K562 (cell line): ENCODE data around the gene DNAJC12. TPM values are rescaled to one million over a fixed set of nuclear protein-coding genes. Genes with fewer than 3 reads are reported as not detected.
A peak's percentile ranks its signal among the peaks of the same experiment; 100 is the strongest.

ENCODE experiments used
- ARID1B ChIP-seq: fragments of 450-650 bp; IDR thresholded peaks from 2 replicates; pipeline ENCODE4 v1.6.1; 2016; ENCODE audit warnings: antibody characterized with exemption, mild to moderate bottlenecking, inconsistent platforms
- ATF1 ChIP-seq, 2 experiments: fragments of 450-650 bp in 1 of 2; IDR thresholded peaks; 2 replicates each; pipeline ENCODE4 v1.6.1; 2016; ENCODE audit warnings: missing compliant biosample characterization in 1 of 2, missing genetic modification characterization in 1 of 2
- BCOR ChIP-seq: fragments of 450-650 bp; IDR thresholded peaks from 2 replicates; pipeline ENCODE4 v1.6.1; 2016
- HOXB6 ChIP-seq: fragments of 250-450 bp; sonication (Bioruptor Pico); IDR thresholded peaks from 2 replicates; pipeline ENCODE4 v1.5.1; 2022; ENCODE audit warnings: mild to moderate bottlenecking, borderline replicate concordance
- JUND ChIP-seq, 2 experiments: IDR thresholded peaks; 2 replicates in 1 of 2; 3 replicates in 1 of 2; pipeline ENCODE4 v1.6.1; 2011; ENCODE audit warnings: borderline replicate concordance in 2 of 2, low read depth in 2 of 2, low read length in 2 of 2, improper control_type of control experiment in 1 of 2, missing biosample characterization in 1 of 2, missing genetic modification characterization in 1 of 2, missing genetic modification reagents in 1 of 2
- KLF16 ChIP-seq: IDR thresholded peaks from 2 replicates; pipeline ENCODE4 v1.6.1; 2016; ENCODE audit warnings: antibody characterized with exemption
- MEIS2 ChIP-seq: fragments of 450-650 bp; IDR thresholded peaks from 2 replicates; pipeline ENCODE4 v1.6.1; 2014; ENCODE audit warnings: mild to moderate bottlenecking; ENCODE audit not compliant: partially characterized antibody
- MTA1 ChIP-seq: fragments of 450-650 bp; IDR thresholded peaks from 2 replicates; pipeline ENCODE4 v1.6.1; 2017; ENCODE audit warnings: borderline replicate concordance
- PHF21A ChIP-seq: fragments of 450-650 bp; IDR thresholded peaks from 2 replicates; pipeline ENCODE4 v1.6.1; 2017; ENCODE audit warnings: low read depth, borderline replicate concordance
- POLR2A ChIP-seq: fragments of 450-650 bp; conservative IDR thresholded peaks from 2 replicates; pipeline ENCODE4 v1.6.1; 2016
- RBM34 ChIP-seq: fragments of 200-400 bp; formaldehyde crosslinking; IDR thresholded peaks from 2 replicates; pipeline ENCODE4 v1.6.1; 2018; ENCODE audit warnings: low read length, borderline replicate concordance; ENCODE audit not compliant: insufficient read depth
- TCFL5 ChIP-seq: fragments of 250-450 bp; sonication (Bioruptor Pico); conservative IDR thresholded peaks from 2 replicates; pipeline ENCODE4 v1.6.1; 2021; ENCODE audit warnings: mild to moderate bottlenecking, moderate library complexity, matching md5 sums
- ZNF707 ChIP-seq: fragments of 250-450 bp; sonication (Bioruptor Pico); conservative IDR thresholded peaks from 2 replicates; pipeline ENCODE4 v1.8.0; 2022; ENCODE audit warnings: inconsistent platforms, mild to moderate bottlenecking, moderate library complexity
- ZNF79 ChIP-seq: fragments of 250-450 bp; sonication (Bioruptor Pico); IDR thresholded peaks from 2 replicates; pipeline ENCODE4 v1.4.0; 2020; ENCODE audit warnings: low read depth, mild to moderate bottlenecking, moderate library complexity
- polyA plus RNA-seq, 8 experiments: library from polyadenylated mRNA; depleted of rRNA in 4 of 8; stranded (reverse) in 5 of 8; unstranded in 3 of 8; fragments of >200 nt; fragmentation: Nextera tagmentation in 2 of 8; fragmentation: Illumina TruSeq in 1 of 8; extraction: Ambion mirVana in 2 of 8; extraction: Trizol in 1 of 8; gene quantifications; 2 replicates each; pipeline versions ENCODE4 v1.2.1 to v1.2.3, GENCODE V29; 2011 to 2014; ENCODE audit warnings: inconsistent platforms in 1 of 8, missing spikeins in 1 of 8
- total RNA-seq, 7 experiments: library from RNA; depleted of rRNA in 6 of 7; stranded (reverse); fragments of >200 nt in 6 of 7; fragmentation: Illumina TruSeq in 2 of 7; extraction: Trizol in 2 of 7; gene quantifications; 2 replicates each; pipeline versions ENCODE4 v1.2.1 to v1.2.3, GENCODE V29; 2011 to 2021; ENCODE audit warnings: low replicate concordance in 1 of 7
- TF ChIP-seq, protein P1 (sequence below): fragments of 250-450 bp; sonication (Bioruptor Pico); IDR thresholded peaks from 2 replicates; pipeline ENCODE4 v1.4.0; 2020; ENCODE audit warnings: mild to moderate bottlenecking, moderate library complexity, borderline replicate concordance
- TF ChIP-seq, protein P2 (sequence below): fragments of 450-650 bp; IDR thresholded peaks from 2 replicates; pipeline ENCODE4 v1.6.1; 2016; ENCODE audit warnings: mild to moderate bottlenecking
- TF ChIP-seq, protein P3 (sequence below): sonication (generic); formaldehyde crosslinking; IDR thresholded peaks from 2 replicates; pipeline ENCODE4 v1.8.0; 2022; ENCODE audit warnings: mild to moderate bottlenecking, missing genetic modification reagents
- TF ChIP-seq, protein P4 (sequence below), 3 experiments: fragments of 200-800 bp in 1 of 3; sonication (Bioruptor generic) in 1 of 3; sonication (generic) in 1 of 3; formaldehyde crosslinking in 1 of 3; IDR thresholded peaks; 2 replicates each; pipeline versions ENCODE4 v1.6.1 to v1.8.0; 2016 to 2022; ENCODE audit warnings: mild to moderate bottlenecking in 2 of 3, missing compliant biosample characterization in 2 of 3, missing genetic modification characterization in 2 of 3, missing genetic modification reagents in 1 of 3
- TF ChIP-seq, protein P5 (sequence below): fragments of 450-650 bp; IDR thresholded peaks from 2 replicates; pipeline ENCODE4 v1.6.1; 2016
- TF ChIP-seq, protein P6 (sequence below): fragments of 450-650 bp; IDR thresholded peaks from 2 replicates; pipeline ENCODE4 v1.6.1; 2016; ENCODE audit warnings: low read depth, mild to moderate bottlenecking, moderate library complexity

DNAJC12 gene
- total and polyA plus RNA-seq, 9 of the 15 experiments (the other 6 are each of a cell fraction or from before 2014, with no cell fraction given) = 7.4 to 95.9 (median 68.5) TPM

DNA sequence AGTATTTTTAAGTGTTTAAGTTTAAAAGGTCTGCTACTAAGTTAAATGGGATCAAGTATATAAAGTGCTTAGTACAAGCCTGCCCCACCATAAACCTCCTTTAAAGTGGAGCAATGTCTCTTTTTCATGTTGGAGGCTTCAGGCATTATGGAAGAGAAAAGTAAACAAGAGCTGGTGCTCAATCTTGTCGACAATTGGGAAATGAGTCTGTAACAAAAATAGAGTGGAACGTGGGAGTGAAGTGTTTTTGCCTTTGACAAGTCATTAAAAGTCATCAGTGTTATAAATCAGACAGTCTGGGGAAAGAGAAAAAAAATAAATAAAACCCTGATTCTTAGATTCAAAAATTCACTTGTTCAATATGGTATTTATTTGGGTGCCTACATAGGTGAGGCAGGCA is 44.7 kb downstream of the DNAJC12 start (continued):
- TF ChIP-seq, protein P1, sequence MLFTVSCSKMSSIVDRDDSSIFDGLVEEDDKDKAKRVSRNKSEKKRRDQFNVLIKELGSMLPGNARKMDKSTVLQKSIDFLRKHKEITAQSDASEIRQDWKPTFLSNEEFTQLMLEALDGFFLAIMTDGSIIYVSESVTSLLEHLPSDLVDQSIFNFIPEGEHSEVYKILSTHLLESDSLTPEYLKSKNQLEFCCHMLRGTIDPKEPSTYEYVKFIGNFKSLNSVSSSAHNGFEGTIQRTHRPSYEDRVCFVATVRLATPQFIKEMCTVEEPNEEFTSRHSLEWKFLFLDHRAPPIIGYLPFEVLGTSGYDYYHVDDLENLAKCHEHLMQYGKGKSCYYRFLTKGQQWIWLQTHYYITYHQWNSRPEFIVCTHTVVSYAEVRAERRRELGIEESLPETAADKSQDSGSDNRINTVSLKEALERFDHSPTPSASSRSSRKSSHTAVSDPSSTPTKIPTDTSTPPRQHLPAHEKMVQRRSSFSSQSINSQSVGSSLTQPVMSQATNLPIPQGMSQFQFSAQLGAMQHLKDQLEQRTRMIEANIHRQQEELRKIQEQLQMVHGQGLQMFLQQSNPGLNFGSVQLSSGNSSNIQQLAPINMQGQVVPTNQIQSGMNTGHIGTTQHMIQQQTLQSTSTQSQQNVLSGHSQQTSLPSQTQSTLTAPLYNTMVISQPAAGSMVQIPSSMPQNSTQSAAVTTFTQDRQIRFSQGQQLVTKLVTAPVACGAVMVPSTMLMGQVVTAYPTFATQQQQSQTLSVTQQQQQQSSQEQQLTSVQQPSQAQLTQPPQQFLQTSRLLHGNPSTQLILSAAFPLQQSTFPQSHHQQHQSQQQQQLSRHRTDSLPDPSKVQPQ (CRISPR knock-in tag) = no peak
- TF ChIP-seq, protein P2, sequence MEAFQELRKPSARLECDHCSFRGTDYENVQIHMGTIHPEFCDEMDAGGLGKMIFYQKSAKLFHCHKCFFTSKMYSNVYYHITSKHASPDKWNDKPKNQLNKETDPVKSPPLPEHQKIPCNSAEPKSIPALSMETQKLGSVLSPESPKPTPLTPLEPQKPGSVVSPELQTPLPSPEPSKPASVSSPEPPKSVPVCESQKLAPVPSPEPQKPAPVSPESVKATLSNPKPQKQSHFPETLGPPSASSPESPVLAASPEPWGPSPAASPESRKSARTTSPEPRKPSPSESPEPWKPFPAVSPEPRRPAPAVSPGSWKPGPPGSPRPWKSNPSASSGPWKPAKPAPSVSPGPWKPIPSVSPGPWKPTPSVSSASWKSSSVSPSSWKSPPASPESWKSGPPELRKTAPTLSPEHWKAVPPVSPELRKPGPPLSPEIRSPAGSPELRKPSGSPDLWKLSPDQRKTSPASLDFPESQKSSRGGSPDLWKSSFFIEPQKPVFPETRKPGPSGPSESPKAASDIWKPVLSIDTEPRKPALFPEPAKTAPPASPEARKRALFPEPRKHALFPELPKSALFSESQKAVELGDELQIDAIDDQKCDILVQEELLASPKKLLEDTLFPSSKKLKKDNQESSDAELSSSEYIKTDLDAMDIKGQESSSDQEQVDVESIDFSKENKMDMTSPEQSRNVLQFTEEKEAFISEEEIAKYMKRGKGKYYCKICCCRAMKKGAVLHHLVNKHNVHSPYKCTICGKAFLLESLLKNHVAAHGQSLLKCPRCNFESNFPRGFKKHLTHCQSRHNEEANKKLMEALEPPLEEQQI = no peak
- TF ChIP-seq, protein P3, sequence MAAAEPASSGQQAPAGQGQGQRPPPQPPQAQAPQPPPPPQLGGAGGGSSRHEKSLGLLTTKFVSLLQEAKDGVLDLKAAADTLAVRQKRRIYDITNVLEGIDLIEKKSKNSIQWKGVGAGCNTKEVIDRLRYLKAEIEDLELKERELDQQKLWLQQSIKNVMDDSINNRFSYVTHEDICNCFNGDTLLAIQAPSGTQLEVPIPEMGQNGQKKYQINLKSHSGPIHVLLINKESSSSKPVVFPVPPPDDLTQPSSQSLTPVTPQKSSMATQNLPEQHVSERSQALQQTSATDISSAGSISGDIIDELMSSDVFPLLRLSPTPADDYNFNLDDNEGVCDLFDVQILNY (CRISPR knock-in tag) = no peak
- TF ChIP-seq HOXB6 (CRISPR knock-in tag) (no peak), ZNF707 (CRISPR knock-in tag) (no peak), TCFL5 (CRISPR knock-in tag) (no peak), POLR2A (no peak), JUND (IDR thresholded peaks at IDR 0.05; ENCODE audit: borderline replicate concordance, low read depth, low read length) (peak; percentile 22; the same call in 1 of the 2 replicates), JUND (tag; IDR thresholded peaks at IDR 0.05; ENCODE audit: borderline replicate concordance, low read depth, low read length) (no peak), BCOR (no peak), KLF16 (peak; percentile 33; the same call in 1 of the 2 replicates), RBM34 (no peak), ZNF79 (CRISPR knock-in tag) (no peak), ARID1B (peak; percentile 19; the same call in 1 of the 2 replicates), ATF1 (CRISPR knock-in tag; IDR thresholded peaks at IDR 0.05) (no peak), ATF1 (tag; IDR thresholded peaks at IDR 0.05) (no peak), MTA1 (no peak), PHF21A (no peak), MEIS2 (peak; percentile 93)
- TF ChIP-seq, protein P4, sequence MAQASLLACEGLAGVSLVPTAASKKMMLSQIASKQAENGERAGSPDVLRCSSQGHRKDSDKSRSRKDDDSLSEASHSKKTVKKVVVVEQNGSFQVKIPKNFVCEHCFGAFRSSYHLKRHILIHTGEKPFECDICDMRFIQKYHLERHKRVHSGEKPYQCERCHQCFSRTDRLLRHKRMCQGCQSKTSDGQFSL (CRISPR knock-in tag; IDR thresholded peaks at IDR 0.05) = no peak
- TF ChIP-seq, protein P4 (tag; IDR thresholded peaks at IDR 0.05) = no peak
- TF ChIP-seq, protein P5, sequence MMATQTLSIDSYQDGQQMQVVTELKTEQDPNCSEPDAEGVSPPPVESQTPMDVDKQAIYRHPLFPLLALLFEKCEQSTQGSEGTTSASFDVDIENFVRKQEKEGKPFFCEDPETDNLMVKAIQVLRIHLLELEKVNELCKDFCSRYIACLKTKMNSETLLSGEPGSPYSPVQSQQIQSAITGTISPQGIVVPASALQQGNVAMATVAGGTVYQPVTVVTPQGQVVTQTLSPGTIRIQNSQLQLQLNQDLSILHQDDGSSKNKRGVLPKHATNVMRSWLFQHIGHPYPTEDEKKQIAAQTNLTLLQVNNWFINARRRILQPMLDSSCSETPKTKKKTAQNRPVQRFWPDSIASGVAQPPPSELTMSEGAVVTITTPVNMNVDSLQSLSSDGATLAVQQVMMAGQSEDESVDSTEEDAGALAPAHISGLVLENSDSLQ = peak; percentile 53; the same call in 1 of the 2 replicates
- TF ChIP-seq, protein P6, sequence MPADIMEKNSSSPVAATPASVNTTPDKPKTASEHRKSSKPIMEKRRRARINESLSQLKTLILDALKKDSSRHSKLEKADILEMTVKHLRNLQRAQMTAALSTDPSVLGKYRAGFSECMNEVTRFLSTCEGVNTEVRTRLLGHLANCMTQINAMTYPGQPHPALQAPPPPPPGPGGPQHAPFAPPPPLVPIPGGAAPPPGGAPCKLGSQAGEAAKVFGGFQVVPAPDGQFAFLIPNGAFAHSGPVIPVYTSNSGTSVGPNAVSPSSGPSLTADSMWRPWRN = peak; percentile 73
